ENCODE measurements around the gene SLC6A9.
A peak's percentile ranks its signal among the peaks of the same experiment; 100 is the strongest.

Gene SLC6A9

GRCh38 chr1:43983253-43983899, 47.9 kb downstream of the SLC6A9 start:
- no peak for DNase-seq (ENCODE audit: low spot score)

- DNase-seq (ENCODE audit: low spot score), result no peak
These were observed 48.5 kb downstream of the SLC6A9 start for GRCh38 chr1:43982808-43983207.

- DNase-seq (ENCODE audit: low spot score), result no peak
These were observed 49.0 kb downstream of the SLC6A9 start for GRCh38 chr1:43982241-43982640.

DNA sequence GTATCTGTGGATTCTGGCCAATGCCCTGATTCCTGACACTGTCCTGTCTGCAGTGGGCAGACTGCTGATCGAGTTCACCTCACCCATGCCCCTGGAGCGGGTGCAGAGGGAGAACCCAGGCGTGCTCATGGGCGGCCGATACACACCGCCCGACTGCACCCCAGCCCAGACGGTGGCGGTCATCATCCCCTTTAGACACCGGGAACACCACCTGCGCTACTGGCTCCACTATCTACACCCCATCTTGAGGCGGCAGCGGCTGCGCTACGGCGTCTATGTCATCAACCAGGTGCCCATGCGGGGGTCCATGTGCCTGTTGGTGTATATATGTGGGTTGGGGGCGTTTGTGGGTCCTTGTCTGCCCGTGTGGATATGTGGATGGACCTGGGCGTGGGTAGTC, 49.6 kb downstream of the SLC6A9 start:
- no peak for DNase-seq (ENCODE audit: low spot score)

DNA sequence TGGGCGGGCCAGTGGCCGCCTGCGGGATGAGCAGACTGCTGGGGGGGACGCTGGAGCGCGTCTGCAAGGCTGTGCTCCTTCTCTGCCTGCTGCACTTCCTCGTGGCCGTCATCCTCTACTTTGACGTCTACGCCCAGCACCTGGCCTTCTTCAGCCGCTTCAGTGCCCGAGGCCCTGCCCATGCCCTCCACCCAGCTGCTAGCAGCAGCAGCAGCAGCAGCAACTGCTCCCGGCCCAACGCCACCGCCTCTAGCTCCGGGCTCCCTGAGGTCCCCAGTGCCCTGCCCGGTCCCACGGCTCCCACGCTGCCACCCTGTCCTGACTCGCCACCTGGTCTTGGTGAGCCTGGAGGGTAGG, 50.1 kb downstream of the SLC6A9 start:
- no peak for DNase-seq (ENCODE audit: low spot score)

DNA sequence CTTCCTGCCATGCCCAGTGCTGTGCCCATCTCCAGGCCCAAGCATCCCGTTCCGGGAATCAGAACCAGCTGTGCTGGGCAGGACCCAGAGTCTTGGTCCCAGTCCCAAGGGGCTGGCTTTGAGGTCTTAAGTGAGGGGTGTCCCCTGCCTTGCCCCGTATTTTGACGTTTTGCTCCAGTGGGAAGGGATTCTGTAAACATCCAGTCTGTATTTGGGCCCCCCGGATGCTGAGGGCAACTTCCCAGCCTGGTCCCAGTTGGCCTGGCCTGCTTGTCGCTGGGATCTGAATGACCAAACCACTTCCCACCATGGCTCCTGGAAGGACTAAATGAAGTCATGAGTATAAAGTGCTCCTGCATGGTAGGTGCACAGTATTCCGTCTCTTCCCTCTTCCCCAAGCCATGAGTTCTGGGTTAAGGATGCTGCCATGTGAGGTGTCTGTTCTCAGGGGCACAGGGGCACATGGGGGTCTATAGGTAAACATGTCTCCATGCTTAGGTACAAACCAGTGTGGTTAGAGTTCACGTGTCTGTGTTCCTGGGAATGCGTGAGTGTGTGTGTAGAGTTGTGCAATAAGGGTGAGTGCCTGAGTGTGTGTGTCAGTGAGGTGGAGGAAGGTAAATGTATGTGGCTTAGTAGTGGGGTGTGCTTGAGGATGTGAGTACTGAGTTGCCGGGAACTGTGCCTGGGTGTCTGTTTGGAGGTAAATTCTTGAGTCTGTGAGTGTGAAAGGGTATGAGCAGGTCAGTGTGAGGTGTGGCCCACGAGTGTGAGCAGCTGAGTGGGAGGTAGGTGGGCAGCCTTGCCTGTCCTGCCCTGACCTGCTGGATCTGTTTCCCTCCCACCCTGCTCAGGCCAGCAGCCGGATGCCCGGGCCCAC, 50.8 kb downstream of the SLC6A9 start:
- DNase-seq (ENCODE audit: low spot score), result peak; percentile 39

GRCh38 chr1:43979528-43980254, 51.6 kb downstream of the SLC6A9 start:
- DNase-seq (ENCODE audit: low spot score), result peak; percentile 87

- no peak for DNase-seq (ENCODE audit: low spot score)
These were observed 52.1 kb downstream of the SLC6A9 start for GRCh38 chr1:43979261-43979527.

- DNase-seq (ENCODE audit: low spot score), result peak; percentile 95
These were observed 52.6 kb downstream of the SLC6A9 start, which contains the start of gene B4GALT2 for GRCh38 chr1:43978551-43979260. B4GALT2 (plus strand) TSS chr1:43979210; CDS start chr1:43981161, 1,951 bp downstream.

GRCh38 chr1:43978264-43978550, 53.1 kb downstream of the SLC6A9 start:
- no peak for DNase-seq (ENCODE audit: low spot score)

GRCh38 chr1:43977376-43978263, 53.6 kb downstream of the SLC6A9 start:
- no peak for DNase-seq (ENCODE audit: low spot score)

DNA sequence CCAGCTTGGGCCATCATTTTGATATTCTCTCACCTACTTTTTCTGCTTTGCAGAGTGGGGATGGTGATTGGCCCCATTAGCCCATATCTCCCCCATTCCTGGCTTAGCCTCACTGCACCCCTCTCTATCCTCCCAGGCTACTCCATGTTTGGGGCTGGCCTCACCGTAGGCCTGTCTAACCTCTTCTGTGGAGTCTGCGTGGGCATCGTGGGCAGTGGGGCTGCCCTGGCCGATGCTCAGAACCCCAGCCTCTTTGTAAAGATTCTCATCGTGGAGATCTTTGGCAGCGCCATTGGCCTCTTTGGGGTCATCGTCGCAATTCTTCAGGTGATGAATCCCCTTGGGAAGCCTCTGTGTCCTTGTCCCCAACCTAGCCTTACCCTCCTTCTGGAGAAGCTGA, 54.4 kb downstream of the SLC6A9 start:
- no peak for DNase-seq (ENCODE audit: low spot score)

DNA sequence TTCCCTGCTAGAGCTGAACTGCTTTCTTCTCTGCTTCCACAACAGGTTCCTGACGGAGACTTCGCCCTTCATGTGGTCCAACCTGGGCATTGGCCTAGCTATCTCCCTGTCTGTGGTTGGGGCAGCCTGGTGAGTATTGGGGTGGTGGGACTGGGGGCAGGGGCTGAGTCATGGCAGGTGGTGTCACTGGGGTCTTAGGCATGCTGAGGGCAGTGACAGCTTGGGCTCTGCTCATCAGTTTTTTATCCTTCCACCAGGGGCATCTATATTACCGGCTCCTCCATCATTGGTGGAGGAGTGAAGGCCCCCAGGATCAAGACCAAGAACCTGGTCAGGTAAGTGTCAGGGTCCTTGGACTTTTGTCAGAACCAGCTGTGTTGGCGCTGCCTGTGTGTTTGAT, 55.2 kb downstream of the SLC6A9 start:
- no peak for DNase-seq (ENCODE audit: low spot score)

DNA sequence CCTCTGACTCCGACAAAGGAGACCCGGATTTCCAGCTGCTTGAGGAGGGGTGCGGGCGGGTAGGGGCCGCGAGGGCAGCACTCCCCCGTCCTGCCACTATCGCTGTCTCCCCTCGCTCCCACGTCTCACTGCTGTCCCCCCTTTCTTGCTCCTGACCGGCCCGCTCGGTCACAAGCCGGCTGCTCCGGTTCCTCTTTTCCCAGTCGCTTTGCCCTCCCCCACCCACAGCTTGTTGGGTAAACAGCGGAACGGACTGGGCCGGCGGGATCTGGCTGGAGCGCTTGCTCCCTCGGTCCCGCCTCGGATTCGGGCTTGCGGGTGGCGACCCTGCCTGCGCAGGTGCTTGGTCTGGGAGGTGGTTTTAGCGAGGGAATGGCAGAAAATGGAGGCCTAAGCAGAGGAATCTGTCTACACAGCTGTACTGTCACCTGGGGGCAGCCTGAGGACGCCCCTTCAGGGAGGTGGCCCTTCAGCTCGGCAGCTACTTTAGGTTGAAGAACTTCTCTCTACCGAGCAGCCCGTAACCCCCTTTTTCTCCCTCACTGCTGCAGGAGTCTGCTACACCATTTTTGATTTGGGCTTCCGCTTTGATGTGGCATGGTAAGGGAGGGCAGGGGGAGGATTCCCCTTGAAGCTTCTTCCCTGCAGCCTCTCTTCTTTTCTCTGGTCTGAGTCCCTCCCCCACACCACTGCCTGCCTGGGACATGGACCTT, 55.9 kb downstream of the SLC6A9 start:
- DNase-seq (ENCODE audit: low spot score), result peak; percentile 61

- DNase-seq (ENCODE audit: low spot score), result peak; percentile 97
These were observed 56.6 kb downstream of the SLC6A9 start, which contains the start of gene ATP6V0B for GRCh38 chr1:43974443-43975248. ATP6V0B (plus strand) TSS chr1:43974960; CDS start chr1:43975041, 81 bp downstream.

DNA sequence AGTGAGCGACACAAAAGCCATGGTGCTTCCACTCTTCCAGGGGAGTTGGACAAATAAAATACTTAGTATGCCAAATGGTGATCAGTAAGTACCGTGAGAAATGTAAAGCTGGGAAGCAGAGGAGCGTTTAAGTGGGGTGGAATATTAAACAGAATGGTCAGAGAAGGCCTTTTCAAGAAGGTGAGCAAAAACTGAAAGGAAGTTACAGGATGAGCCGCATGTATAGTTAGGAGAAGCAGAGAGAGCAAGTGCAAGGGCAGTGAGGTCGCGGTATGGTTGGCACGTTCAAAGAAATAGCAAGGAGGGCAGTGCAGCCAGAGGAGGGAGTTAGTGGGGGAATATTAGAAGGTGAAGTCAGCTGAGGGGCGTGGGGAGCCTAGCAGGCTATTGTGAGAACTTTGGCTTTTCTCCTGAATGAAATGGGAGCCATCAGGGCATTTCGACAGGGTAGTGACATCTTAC, 57.2 kb downstream of the SLC6A9 start:
- no peak for DNase-seq (ENCODE audit: low spot score)

GRCh38 chr1:43971336-43971980, 59.8 kb downstream of the SLC6A9 start:
- no peak for DNase-seq (ENCODE audit: low spot score)

DNA sequence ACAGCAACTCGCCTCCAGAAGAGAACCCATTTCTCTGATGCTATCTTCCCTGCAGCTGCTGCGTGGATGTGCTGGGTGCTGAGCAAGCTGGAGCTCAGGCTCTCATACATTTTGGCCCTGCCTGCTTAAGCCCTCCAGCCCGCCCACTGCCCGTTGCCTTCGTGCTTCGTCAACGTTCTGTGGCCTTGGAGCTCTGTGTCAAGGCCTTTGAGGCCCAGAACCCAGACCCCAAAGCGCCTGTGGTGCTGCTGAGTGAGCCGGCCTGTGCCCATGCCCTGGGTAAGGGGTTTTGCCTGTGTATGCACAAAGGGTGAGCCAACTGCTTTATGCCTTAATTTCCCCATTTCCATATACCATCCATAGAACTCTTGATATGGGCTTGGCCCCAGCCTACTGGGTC, 60.4 kb downstream of the SLC6A9 start:
- DNase-seq (ENCODE audit: low spot score), result no peak

- DNase-seq (ENCODE audit: low spot score), result no peak
These were observed 60.8 kb downstream of the SLC6A9 start for GRCh38 chr1:43970502-43970901.

All from GM03348 (cell line).